ENCODE results near the gene MKRN2OS. TPM values are rescaled to one million over a fixed set of nuclear protein-coding genes. Genes with fewer than 3 reads are reported as not detected.

MKRN2OS gene
- total and polyA plus RNA-seq, 2 donors (not counting 3 experiments of a cell fraction or from before 2014, with no cell fraction given): not detected

GRCh38 chr3:12591997-12592715 is 46.9 kb upstream of the MKRN2OS start:
- no peak overlapping the region for H2AFZ ChIP-seq (ENCODE audit: low read depth, low read length)
- no peaks in the 10 kb centered on the region for H3K79me2 ChIP-seq (ENCODE audit: control insufficient read depth, insufficient read depth, low read length)
- H3K27ac ChIP-seq (ENCODE audit: insufficient read depth, low read depth, low read length): no peak overlapping the region
- peaks cover 16 to 28% of the 10 kb centered on the region in 2 experiments for H3K36me3 ChIP-seq (ENCODE audit: control insufficient read depth in 2 of 2, extremely low read depth in 1 of 2, insufficient read depth in 2 of 2, low read length in 2 of 2)
- BruUV-seq (replicated peaks): no TSS peak
- H3K27me3 ChIP-seq (ENCODE audit: control insufficient read depth in 2 of 2, insufficient read depth in 2 of 2, low read length in 2 of 2): no peaks in the 10 kb centered on the region
- FAIRE-seq: no peak
- DNase-seq (ENCODE audit: low read depth, low spot score): no peak
- H3K9ac ChIP-seq (replicated peaks; ENCODE audit: extremely low read depth, insufficient read depth, low read length): no peak overlapping the region
- H3K4me3 ChIP-seq (replicated peaks in 1 of 3; ENCODE audit: insufficient read depth in 1 of 3, low read depth in 1 of 3, low read length in 3 of 3): no peak overlapping the region
- H3K9me1 ChIP-seq (replicated peaks; ENCODE audit: control insufficient read depth, extremely low read depth, insufficient read depth, low read length): no peaks in the 10 kb centered on the region
- ChIA-PET POLR2A (interaction anchor here (0.6 kb wide), 1 partner anchor 62 kb away, joined by 5 read pairs; no protein-coding TSS in a partner anchor), CTCF (interaction anchor here (1.3 kb wide), 1 partner anchor 23 kb away, joined by 3 read pairs; no protein-coding TSS in a partner anchor)
- no peaks in the 10 kb centered on the region for H3K9me3 ChIP-seq (replicated peaks; ENCODE audit: control insufficient read depth, insufficient read depth, low read length)
- H3K4me1 ChIP-seq (ENCODE audit: control insufficient read depth, extremely low read depth, insufficient read depth, low read length): peaks cover 4% of the 10 kb centered on the region
- TF ChIP-seq GATA2 (IDR thresholded peaks at IDR 0.05; ENCODE audit: insufficient read depth, insufficient read length, low read depth, low read length) (no peak), MAX (IDR thresholded peaks at IDR 0.05; ENCODE audit: insufficient read depth, insufficient read length) (no peak), FOS (IDR thresholded peaks at IDR 0.05; ENCODE audit: borderline replicate concordance, insufficient read depth, low read length) (no peak), POLR2A (IDR thresholded peaks at IDR 0.05; ENCODE audit: low read depth, low read length) (no peak), POLR2AphosphoS5 (IDR thresholded peaks at IDR 0.05; ENCODE audit: insufficient read depth, low read depth, low read length) (no peak), CTCF (IDR thresholded peaks at IDR 0.05; ENCODE audit: extremely low read depth in 1 of 2, insufficient read depth in 1 of 2, low read depth in 1 of 2, low read length in 2 of 2) (no peak), JUN (IDR thresholded peaks at IDR 0.05; ENCODE audit: borderline replicate concordance, insufficient read depth, insufficient read length, low read depth) (no peak), MYC (IDR thresholded peaks at IDR 0.05; ENCODE audit: low read depth, low read length) (no peak), EZH2 (IDR thresholded peaks at IDR 0.05; ENCODE audit: borderline replicate concordance, low read depth, low read length, severe bottlenecking) (no peak)
- dilution Hi-C loops (cut with MboI; ENCODE audit: extremely low pct_ligation_motif_present, low sequenced_read_pairs) (no loop called here), intact Hi-C loops (cut with micrococcal nuclease) (no loop called here)
- no peaks in the 10 kb centered on the region for H4K20me1 ChIP-seq (replicated peaks; ENCODE audit: control insufficient read depth, extremely low read depth, insufficient read depth, low read length)
- no peak overlapping the region for H3K4me2 ChIP-seq (ENCODE audit: insufficient read depth, low read length)

Data from endothelial cell of umbilical vein (primary cell).